ENCODE results near the gene GNAQ.
"Not testable (repeated sequence)": the region's sequence is repeated elsewhere in the genome, so short reads cannot be mapped to it uniquely, and the experiment has no call there.

DNA sequence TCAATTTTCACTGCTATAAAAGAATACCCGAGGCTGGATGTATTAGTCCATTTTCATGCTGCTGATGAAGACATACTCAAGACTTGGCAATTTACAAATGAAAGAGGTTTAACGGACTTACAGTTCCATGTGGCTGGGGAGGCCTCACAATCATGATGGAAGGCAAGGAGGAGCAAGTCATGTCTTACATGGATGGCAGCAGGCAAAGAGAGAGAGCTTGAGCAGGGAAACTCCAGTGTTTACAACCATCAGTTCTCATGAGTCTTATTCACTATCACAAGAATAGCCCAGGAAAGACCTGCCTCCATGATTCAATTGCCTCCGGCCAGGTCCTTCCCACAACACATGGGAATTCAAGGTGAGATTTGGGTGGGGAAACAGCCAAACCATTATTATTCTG is 170.7 kb downstream of the GNAQ start:
- TF ChIP-seq, protein P1, sequence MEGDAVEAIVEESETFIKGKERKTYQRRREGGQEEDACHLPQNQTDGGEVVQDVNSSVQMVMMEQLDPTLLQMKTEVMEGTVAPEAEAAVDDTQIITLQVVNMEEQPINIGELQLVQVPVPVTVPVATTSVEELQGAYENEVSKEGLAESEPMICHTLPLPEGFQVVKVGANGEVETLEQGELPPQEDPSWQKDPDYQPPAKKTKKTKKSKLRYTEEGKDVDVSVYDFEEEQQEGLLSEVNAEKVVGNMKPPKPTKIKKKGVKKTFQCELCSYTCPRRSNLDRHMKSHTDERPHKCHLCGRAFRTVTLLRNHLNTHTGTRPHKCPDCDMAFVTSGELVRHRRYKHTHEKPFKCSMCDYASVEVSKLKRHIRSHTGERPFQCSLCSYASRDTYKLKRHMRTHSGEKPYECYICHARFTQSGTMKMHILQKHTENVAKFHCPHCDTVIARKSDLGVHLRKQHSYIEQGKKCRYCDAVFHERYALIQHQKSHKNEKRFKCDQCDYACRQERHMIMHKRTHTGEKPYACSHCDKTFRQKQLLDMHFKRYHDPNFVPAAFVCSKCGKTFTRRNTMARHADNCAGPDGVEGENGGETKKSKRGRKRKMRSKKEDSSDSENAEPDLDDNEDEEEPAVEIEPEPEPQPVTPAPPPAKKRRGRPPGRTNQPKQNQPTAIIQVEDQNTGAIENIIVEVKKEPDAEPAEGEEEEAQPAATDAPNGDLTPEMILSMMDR (IDR thresholded peaks at IDR 0.05), result not testable (repeated sequence)
- not testable (repeated sequence) for TF ChIP-seq POLR2A (IDR thresholded peaks at IDR 0.05)

Measured in body of pancreas (tissue), 4 donors.